WERI-Rb-1 (cell line): ENCODE results near the gene ZNF627.

Experiments used
- DNase-seq: peaks from one replicate; pipeline ENCODE4 v3.0.0-alpha.2; 2020
- H3K27ac ChIP-seq: fragments of 250-450 bp; sonication (Bioruptor Pico); 2 replicates; pipeline ENCODE4 v1.5.1; 2020; ENCODE audit warnings: mild to moderate bottlenecking, moderate library complexity
- H3K27me3 ChIP-seq: fragments of 250-450 bp; sonication (Bioruptor Pico); 2 replicates; pipeline ENCODE4 v1.5.1; 2021; ENCODE audit warnings: mild to moderate bottlenecking, low read depth, moderate library complexity; ENCODE audit not compliant: insufficient read depth, severe bottlenecking
- H3K36me3 ChIP-seq: fragments of 250-450 bp; sonication (Bioruptor Pico); 2 replicates; pipeline ENCODE4 v1.5.1; 2020; ENCODE audit warnings: mild to moderate bottlenecking, moderate library complexity
- H3K4me3 ChIP-seq: 2 replicates; pipeline ENCODE4 v1.5.1; 2011; ENCODE audit warnings: low read depth, mild to moderate bottlenecking, control low read depth, low read length
- H3K9me3 ChIP-seq: fragments of 250-450 bp; sonication (Bioruptor Pico); 2 replicates; pipeline ENCODE4 v1.5.1; 2021; ENCODE audit warnings: mild to moderate bottlenecking, moderate library complexity; ENCODE audit not compliant: severe bottlenecking
- CTCF ChIP-seq: IDR thresholded peaks from 2 replicates; pipeline ENCODE4 v1.5.1; 2011; ENCODE audit warnings: low read depth, mild to moderate bottlenecking, control low read depth, inconsistent platforms, low read length

ZNF627 gene

GRCh38 chr19:11597202-11598102 is at the start of gene ZNF627:
TSS of gene ZNF627 (plus strand) at chr19:11597483. CDS start at chr19:11597628, 145 bp downstream.
- DNase-seq: peak; percentile 99
- H3K27ac ChIP-seq: peak within 1 kb of the TSS; percentile 98
- no peaks in the 10 kb centered on the region for H3K27me3 ChIP-seq
- H3K4me3 ChIP-seq: peak within 1 kb of the TSS; percentile 66
- H3K9me3 ChIP-seq: no peaks in the 10 kb centered on the region
- peaks cover 34% of the 10 kb centered on the region for H3K36me3 ChIP-seq
- TF ChIP-seq CTCF: 0 out of 2 replicates have a peak, but pooled peaks have one; percentile 1

- DNase-seq: no peak
- no peak for TF ChIP-seq CTCF
Measured at GRCh38 chr19:11547929-11548700, 49.2 kb upstream of the ZNF627 start.

GRCh38 chr19:11549386-11549953 is 47.8 kb upstream of the ZNF627 start:
- DNase-seq: no peak
- Histone ChIP-seq H3K4me3 (no peak overlapping the region), H3K27me3 (no peaks in the 10 kb centered on the region), H3K36me3 (peaks cover 23% of the 10 kb centered on the region), H3K27ac (no peak overlapping the region), H3K9me3 (no peaks in the 10 kb centered on the region)
- no peak for TF ChIP-seq CTCF

More at GRCh38 chr19:11547929-11548700, 49.2 kb upstream of the ZNF627 start:
- Histone ChIP-seq H3K9me3 (no peaks in the 10 kb centered on the region), H3K27ac (no peak overlapping the region), H3K4me3 (no peak overlapping the region), H3K27me3 (no peaks in the 10 kb centered on the region), H3K36me3 (peaks cover 10% of the 10 kb centered on the region)

- H3K36me3 ChIP-seq: peaks cover 26% of the 10 kb centered on the region
- no peak overlapping the region for H3K4me3 ChIP-seq
- H3K27ac ChIP-seq: no peak overlapping the region
- no peaks in the 10 kb centered on the region for H3K9me3 ChIP-seq
- no peaks in the 10 kb centered on the region for H3K27me3 ChIP-seq
- TF ChIP-seq CTCF: no peak
- no peak for DNase-seq
Measured at GRCh38 chr19:11550265-11550664, 47.0 kb upstream of the ZNF627 start.

- peaks cover 36% of the 10 kb centered on the region for H3K36me3 ChIP-seq
- no peak overlapping the region for H3K27ac ChIP-seq
- TF ChIP-seq CTCF: peak; percentile 84
- no peaks in the 10 kb centered on the region for H3K27me3 ChIP-seq
- no peak overlapping the region for H3K4me3 ChIP-seq
- DNase-seq: peak; percentile 38
- no peaks in the 10 kb centered on the region for H3K9me3 ChIP-seq
Measured at GRCh38 chr19:11551603-11552235, 45.6 kb upstream of the ZNF627 start.
